HG02642 (cell line): Measurements from ENCODE around the gene HSD17B12.
A peak's percentile ranks its signal among the peaks of the same experiment; 100 is the strongest.

Experiments used
- ATAC-seq: cut with Tn5 transposase; IDR thresholded peaks from one replicate; pipeline ENCODE4 v1.9.1; 2021; ENCODE audit warnings: mild to moderate bottlenecking; ENCODE audit not compliant: unreplicated experiment, poor library complexity

HSD17B12 gene

GRCh38 chr11:43687120-43687791 lies 6.7 kb downstream of the HSD17B12 start:
- ATAC-seq, result no peak

- ATAC-seq, result no peak
Measured at GRCh38 chr11:43688394-43688793, 7.9 kb downstream of the HSD17B12 start.

GRCh38 chr11:43689167-43689566 lies 8.6 kb downstream of the HSD17B12 start:
- ATAC-seq, result no peak

- no peak for ATAC-seq
Measured at GRCh38 chr11:43690929-43691725, 10.6 kb downstream of the HSD17B12 start.

- ATAC-seq, result no peak
Measured at GRCh38 chr11:43691806-43692205, 11.3 kb downstream of the HSD17B12 start.

GRCh38 chr11:43693069-43693468 lies 12.5 kb downstream of the HSD17B12 start:
- ATAC-seq, result no peak

GRCh38 chr11:43693731-43694130 lies 13.2 kb downstream of the HSD17B12 start:
- ATAC-seq, result no peak

- peak; percentile 73 for ATAC-seq
Measured at GRCh38 chr11:43694477-43694876, 13.9 kb downstream of the HSD17B12 start.

GRCh38 chr11:43697679-43698078 lies 17.1 kb downstream of the HSD17B12 start:
- ATAC-seq, result no peak

GRCh38 chr11:43699870-43700269 lies 19.3 kb downstream of the HSD17B12 start:
- no peak for ATAC-seq

GRCh38 chr11:43706631-43707030 lies 26.1 kb downstream of the HSD17B12 start:
- no peak for ATAC-seq

- no peak for ATAC-seq
Measured at GRCh38 chr11:43708776-43709175, 28.2 kb downstream of the HSD17B12 start.

GRCh38 chr11:43709689-43710088 lies 29.2 kb downstream of the HSD17B12 start:
- no peak for ATAC-seq

- ATAC-seq, result no peak
Measured at GRCh38 chr11:43712676-43713075, 32.1 kb downstream of the HSD17B12 start.

GRCh38 chr11:43718373-43718772 lies 37.8 kb downstream of the HSD17B12 start:
- no peak for ATAC-seq

- no peak for ATAC-seq
Measured at GRCh38 chr11:43723617-43724016, 43.1 kb downstream of the HSD17B12 start.

- no peak for ATAC-seq
Measured at GRCh38 chr11:43732225-43732624, 51.7 kb downstream of the HSD17B12 start.

GRCh38 chr11:43734256-43734655 lies 53.7 kb downstream of the HSD17B12 start:
- no peak for ATAC-seq

GRCh38 chr11:43735115-43735514 lies 54.6 kb downstream of the HSD17B12 start:
- ATAC-seq, result no peak

- no peak for ATAC-seq
Measured at GRCh38 chr11:43735961-43736360, 55.4 kb downstream of the HSD17B12 start.

GRCh38 chr11:43736502-43737200 lies 56.1 kb downstream of the HSD17B12 start:
- no peak for ATAC-seq
